Hematopoietic multipotent progenitor cell treated with erythropoietin and hydrocortisone succinate and interleukin-3 and kit ligand, for 8 days (in vitro differentiated cells): ENCODE measurements around the gene TTC1.

Experiments
- DNase-seq: peaks from one replicate; pipeline ENCODE4 v3.0.0-alpha.2; 2015

Gene TTC1

GRCh38 chr5:160089531-160089930 lies 80.6 kb downstream of the TTC1 start:
- DNase-seq = no peak

DNA sequence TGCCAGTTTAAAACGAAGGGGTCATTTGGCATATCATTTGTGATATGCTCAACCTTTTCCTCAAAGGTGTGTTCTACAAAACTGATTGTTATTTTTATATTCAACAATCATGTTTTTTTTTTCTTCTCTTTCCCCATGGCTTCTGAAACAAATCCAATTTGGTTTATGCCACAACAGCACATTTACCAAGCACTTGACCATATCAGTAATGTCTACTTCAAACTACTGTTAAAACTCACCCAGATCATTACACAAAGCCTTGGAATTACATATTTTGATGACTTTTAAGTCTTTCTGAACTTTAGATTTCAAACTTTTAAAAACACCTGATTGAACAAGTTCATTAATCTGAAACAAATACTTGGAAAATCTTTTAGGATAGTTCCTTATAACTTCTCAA lies 81.1 kb downstream of the TTC1 start:
- DNase-seq = no peak

DNA sequence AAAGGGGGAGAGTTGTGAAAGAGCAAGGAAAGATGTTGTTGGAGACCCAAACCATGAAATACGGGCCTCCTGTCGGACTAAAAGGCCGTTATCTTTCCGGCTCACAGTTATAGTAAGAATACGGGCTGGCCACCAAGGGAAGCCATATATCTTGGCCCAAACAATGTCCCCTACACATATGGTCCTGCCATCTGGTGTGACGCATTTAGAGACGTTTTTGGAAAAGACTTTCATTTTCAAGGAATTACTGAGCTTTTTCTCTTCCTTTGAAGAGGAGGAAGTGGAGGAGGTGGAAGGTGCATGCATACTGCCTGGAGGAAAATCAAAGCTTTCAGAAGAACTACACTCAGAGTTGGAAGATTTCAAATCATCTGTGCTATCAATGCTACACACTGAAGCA lies 83.6 kb downstream of the TTC1 start:
- DNase-seq = no peak

DNA sequence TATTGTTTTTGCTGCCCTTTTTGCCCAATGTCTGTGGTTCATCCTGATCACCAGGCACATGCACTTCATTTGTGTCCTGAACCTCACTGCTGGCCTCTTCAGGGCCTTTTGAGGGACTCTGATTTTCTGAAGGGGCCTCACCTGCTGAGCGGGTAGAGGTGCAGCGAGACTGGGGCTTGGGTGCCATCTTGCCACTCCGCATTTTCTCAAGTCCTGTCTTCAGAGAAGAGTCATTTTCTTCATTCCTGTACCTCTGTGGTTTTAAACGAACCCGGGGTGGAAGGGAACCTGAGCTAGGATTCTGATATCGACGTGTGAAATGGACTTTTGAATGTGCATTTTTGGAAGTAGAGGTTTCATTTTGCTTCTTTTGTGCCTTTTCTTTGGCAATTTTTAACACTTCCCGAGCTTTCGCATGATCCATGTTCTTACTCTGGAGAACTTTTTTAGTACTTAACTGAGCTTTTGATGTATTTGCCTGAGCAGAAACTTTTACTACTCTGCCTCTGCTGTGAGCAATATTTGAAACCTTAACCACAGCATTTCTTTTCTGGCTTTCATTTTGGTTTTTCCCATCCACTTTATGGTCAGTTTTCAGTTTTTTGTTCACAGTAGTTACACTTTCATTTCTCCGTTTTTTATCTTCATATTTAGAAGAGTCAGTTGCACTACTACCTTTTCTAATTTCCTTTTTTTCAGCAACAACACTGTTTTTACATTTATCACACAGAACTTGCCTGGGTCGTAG lies 84.2 kb downstream of the TTC1 start:
- DNase-seq = no peak

- no peak for DNase-seq
Measured at GRCh38 chr5:160096178-160096577, 87.2 kb downstream of the TTC1 start.

GRCh38 chr5:160097991-160098390 lies 89.1 kb downstream of the TTC1 start:
- DNase-seq = no peak

DNA sequence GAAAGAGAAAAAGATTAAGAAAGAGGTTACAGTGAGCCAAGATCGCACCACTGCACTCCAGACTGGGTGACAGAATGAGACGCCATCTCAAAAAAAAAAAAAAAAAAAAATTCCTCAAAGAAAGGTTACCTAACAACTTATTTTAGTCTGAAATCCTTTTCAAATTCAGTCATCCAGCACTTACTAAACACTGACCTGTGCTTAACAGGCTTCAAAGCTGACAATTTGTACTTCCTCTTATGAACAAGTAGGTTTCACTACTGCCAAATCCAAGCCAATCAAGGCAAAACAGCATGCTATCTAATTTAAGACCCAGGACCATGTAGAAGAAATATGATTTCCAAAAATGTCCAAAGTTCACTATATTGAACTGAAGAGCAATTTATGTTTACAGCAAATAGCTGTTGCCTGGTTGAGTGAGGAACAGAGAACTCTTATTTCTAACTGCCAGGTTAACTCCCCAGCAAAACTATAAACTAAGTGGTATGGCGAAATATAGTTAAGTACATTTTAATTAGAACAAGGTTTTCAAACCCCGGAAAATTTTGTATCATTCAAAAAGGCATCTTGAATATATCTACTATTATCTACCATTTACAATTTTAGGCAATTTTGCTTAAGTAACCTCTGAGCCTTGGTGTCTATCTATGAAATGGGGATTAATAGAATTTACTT lies 96.9 kb downstream of the TTC1 start:
- no peak for DNase-seq

GRCh38 chr5:160108124-160108523 lies 99.2 kb downstream of the TTC1 start:
- no peak for DNase-seq
